Body of pancreas (tissue), 4 donors: ENCODE measurements around the gene RIN3.

Experiments
- CTCF ChIP-seq, 7 experiments: fragments of 450-650 bp in 4 of 7; fragments of 200-600 bp in 3 of 7; sonication (generic) in 3 of 7; IDR thresholded peaks; one replicate each; pipeline ENCODE4 v1.5.1; 2016 to 2019; ENCODE audit warnings: antibody characterized with exemption in 7 of 7
- POLR2A ChIP-seq, 3 donors: fragments of 450-650 bp; IDR thresholded peaks; one replicate each; pipeline ENCODE4 v1.6.1; 2016; ENCODE audit warnings: antibody characterized with exemption in 3 of 3, mild to moderate bottlenecking in 2 of 3

- TF ChIP-seq CTCF (IDR thresholded peaks at IDR 0.05) (no peak), POLR2A (IDR thresholded peaks at IDR 0.05) (no peak)
Measured at GRCh38 chr14:92733007-92733406, 219.4 kb downstream of the RIN3 start.
